ENCODE results near the gene ASGR1.
"Not testable (repeated sequence)": the region's sequence is repeated elsewhere in the genome, so short reads cannot be mapped to it uniquely, and the experiment has no call there.

DNA sequence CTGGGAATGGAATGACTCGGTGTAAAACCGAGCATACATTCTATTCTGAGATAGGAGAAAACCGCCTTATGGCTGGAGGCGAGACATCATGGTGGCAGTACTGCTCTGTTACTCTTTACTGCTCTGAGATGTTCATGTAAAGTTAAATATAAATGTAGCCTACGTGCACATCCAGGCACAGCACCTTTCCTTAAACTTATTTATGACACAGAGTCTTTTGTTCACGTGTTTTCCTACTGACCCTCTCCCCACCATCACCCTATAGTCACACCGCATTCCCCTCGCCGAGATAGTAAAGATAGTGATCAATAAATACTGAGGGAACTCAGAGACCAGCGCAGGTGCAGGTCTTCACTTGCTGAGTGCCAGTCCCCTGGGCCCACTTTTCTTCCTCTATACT lies 19.6 kb downstream of the ASGR1 start:
- TF ChIP-seq, protein P1, sequence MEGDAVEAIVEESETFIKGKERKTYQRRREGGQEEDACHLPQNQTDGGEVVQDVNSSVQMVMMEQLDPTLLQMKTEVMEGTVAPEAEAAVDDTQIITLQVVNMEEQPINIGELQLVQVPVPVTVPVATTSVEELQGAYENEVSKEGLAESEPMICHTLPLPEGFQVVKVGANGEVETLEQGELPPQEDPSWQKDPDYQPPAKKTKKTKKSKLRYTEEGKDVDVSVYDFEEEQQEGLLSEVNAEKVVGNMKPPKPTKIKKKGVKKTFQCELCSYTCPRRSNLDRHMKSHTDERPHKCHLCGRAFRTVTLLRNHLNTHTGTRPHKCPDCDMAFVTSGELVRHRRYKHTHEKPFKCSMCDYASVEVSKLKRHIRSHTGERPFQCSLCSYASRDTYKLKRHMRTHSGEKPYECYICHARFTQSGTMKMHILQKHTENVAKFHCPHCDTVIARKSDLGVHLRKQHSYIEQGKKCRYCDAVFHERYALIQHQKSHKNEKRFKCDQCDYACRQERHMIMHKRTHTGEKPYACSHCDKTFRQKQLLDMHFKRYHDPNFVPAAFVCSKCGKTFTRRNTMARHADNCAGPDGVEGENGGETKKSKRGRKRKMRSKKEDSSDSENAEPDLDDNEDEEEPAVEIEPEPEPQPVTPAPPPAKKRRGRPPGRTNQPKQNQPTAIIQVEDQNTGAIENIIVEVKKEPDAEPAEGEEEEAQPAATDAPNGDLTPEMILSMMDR (IDR thresholded peaks at IDR 0.05), result not testable (repeated sequence)
- not testable (repeated sequence) for TF ChIP-seq POLR2A (IDR thresholded peaks at IDR 0.05)
